ENCODE measurements around the gene LYST. TPM values are rescaled to one million over a fixed set of nuclear protein-coding genes. Genes with fewer than 3 reads are reported as not detected.
"Not testable (repeated sequence)": the region's sequence is repeated elsewhere in the genome, so short reads cannot be mapped to it uniquely, and the experiment has no call there.

LYST gene
- total RNA-seq, 1 experiment from 2014 or later, result 4.5 TPM

DNA sequence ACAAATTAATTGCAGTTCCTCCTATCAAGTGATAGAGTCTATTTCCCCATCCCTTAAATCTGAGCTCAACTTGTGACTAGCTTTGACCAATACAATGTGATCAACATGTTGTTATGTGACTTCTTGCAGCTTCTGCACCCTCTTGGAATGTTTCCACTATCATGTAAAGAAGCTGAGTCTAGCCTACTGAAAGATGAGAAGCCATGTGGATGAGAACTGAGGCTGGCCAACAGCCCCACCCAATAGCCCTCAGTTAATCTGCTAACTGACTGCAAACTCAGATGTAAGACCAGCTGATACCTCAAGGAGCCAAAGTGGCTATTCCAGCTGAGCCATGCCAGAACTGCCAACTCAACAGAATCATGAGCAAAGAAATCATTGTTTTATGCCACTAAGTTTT lies 44.0 kb downstream of the LYST start:
- DNase-seq (ENCODE audit: low read depth), result no peak

- DNase-seq (ENCODE audit: low read depth), result peak; percentile 41
These were observed 45.2 kb downstream of the LYST start for GRCh38 chr1:235821361-235821981.

DNA sequence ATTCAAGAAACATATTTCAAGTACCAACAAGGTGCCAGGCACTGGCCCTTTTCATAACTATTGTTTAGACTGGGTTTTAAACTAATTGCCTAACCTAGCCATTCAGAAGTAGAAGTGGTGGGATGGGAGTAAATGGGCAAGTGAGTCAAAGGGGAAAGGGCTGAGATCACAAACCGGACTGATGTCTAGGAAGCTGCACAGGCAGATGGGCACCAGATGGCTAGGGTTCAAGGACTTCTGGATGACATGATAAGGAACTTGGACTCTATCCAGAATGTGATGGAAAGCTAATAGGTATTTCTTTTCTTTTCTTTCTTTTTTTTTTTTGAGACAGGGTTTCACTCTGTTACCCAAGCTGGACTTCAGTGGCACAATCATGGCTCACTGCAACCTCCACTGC lies 46.6 kb downstream of the LYST start:
- DNase-seq (ENCODE audit: low read depth), result no peak

DNA sequence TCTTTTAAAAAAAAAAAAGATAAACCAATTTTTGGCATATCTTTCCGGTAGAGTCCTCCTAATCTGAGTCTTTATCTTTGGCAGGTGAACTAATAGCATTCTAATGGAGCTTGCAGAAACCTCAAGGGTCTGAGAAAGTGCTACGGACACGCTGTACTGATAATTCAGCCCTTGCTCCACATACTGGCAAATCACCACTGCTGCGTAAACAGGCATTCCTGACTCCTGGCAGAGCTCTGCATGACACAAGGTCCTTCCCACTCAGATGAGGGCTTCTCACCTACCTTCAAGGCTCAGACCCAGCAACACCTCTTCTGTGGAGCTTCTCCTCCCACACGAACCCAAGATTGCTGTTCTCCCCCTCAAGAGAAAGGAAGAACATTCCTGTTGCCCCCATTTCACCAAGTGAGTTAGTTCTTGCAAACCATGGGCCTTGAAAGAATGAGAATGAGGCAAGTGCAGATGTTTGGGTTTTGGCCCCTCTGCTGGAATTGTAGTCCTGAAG lies 48.0 kb downstream of the LYST start:
- DNase-seq (ENCODE audit: low read depth), result no peak

- DNase-seq (ENCODE audit: low read depth), result no peak
These were observed 49.5 kb downstream of the LYST start for GRCh38 chr1:235817101-235817728.

DNA sequence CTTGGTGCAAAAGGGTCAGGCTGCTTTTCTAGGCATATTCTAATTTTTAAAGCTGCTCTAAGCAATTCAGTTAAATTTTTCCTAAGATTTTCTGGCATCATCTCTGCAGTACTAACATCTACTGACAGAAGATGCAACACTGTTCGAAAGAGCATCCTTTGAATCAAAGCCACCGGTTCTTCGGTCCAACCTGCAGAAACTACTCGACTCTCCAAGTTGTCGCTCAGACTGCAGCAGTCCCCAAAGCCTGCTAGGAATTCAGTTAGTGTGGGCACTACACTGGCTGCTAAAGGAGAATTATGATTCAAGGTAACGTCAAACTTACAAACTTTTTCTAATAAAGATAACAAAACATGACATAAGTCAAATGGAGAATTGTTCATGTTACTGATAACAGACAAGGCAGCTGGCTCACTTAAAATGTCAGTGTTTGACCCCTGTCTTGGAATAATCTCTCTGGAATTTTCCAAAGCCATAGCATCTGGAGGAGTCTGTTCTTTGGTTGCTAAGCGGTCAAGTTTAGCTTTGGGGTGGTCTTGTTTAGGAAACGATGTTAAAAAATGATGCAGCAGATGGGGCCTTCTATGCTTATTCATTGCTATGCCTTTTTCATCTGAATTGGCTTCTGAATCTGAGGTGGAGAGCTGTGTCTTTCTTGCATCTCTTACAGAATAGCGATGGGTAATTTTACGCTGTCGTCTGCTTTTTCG lies 56.9 kb downstream of the LYST start:
- DNase-seq (ENCODE audit: low read depth), result peak; percentile 3

- no peak for DNase-seq (ENCODE audit: low read depth)
These were observed 58.5 kb downstream of the LYST start for GRCh38 chr1:235808223-235808622.

- DNase-seq (ENCODE audit: low read depth), result no peak
These were observed 60.6 kb downstream of the LYST start for GRCh38 chr1:235806123-235806522.

DNA sequence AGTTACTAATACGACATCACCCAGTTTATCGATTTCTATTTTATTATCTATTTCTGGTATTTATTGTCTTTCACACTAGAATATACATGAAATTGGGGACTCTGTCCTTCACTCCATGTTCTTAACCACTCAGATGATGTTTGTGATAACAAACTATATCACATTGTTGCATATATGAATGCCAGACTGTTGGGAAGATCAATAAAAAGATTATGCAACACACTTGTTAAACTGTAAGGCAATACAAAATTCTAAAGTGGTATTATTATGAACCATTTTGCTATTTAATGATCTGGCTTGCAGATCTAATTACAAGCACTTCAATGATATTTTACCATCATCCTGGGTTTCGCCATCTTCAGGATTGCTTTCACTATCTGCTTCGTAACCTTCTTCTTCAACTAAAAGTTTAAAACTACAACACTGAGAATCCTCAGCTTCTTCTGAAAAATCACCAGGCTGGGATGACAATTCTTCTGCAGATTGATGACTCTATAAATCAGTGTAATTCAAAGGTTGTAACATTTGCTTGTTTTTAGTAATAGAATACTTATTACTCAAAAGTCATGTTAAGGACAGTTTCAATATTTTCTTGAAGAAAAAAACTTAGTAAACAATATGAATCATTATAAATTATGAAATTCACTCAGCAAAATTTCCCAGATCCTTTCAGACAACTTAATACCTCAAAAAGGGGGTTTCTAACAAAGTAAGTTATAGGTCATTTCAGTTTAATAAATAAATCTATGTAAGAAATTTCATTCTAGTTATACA lies 63.9 kb downstream of the LYST start:
- DNase-seq (ENCODE audit: low read depth), result no peak

DNA sequence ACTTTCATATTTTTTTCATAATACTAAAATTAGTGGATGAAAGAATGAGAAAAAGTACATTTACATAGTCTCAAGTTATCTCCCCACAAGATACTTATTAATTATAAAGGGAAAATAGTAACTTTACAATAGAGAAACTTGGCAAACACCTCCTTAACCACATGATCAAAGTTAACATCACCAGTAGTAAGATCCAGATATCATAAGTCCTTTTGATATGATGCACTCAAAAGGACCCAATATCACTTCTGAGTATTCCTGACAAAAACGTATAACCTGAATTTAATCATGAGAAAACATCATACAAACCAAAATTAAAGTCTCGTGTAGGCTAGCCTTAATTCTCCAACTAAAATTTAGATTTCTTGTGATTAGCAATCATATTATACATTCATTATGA lies 67.4 kb downstream of the LYST start:
- no peak for DNase-seq (ENCODE audit: low read depth)

DNA sequence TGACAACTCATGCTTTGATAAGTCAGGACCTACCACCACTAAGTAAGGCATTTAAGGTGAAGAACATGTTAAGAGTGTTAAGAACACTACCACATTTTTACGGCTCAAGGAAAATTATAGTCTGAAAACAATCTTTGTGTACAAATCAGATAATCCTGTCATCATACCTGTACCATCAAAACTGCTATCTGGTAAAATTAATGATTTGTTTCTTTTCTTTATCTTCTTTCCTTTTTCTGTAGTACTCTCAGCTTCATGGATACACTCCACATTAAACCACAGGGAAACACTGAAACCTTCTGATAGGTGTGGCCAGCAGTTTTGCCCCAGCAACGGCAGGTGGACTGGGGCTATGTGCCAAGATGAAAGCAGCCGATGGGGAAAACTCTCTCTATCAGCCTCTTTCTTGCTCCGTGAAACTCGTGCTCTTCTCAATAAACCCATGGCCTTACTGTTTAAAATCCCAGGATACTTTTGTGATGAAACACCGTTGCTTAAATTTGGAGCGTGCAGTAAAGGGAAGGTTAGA lies 75.1 kb downstream of the LYST start:
- no peak for DNase-seq (ENCODE audit: low read depth)

DNA sequence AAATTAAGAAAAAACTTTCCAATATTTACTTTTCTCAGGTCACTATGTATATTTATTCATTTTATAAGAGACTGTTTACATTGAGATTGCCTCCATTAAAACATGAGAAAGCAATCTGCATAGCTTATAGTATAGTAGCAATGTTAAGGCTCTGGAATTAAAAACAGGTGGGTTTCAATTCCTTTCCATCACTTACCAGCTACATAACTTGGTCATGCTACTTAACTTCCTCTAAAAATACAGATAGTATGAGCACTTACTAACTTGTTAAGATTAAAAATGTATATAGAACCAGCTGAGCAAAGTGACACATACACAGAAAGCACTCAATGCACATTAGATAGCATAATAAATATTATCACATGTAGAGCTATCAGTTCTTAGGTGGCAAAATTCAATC lies 76.6 kb downstream of the LYST start:
- DNase-seq (ENCODE audit: low read depth), result no peak

- not testable (repeated sequence) for DNase-seq (ENCODE audit: low read depth)
These were observed 80.3 kb downstream of the LYST start for GRCh38 chr1:235786227-235786898.

DNA sequence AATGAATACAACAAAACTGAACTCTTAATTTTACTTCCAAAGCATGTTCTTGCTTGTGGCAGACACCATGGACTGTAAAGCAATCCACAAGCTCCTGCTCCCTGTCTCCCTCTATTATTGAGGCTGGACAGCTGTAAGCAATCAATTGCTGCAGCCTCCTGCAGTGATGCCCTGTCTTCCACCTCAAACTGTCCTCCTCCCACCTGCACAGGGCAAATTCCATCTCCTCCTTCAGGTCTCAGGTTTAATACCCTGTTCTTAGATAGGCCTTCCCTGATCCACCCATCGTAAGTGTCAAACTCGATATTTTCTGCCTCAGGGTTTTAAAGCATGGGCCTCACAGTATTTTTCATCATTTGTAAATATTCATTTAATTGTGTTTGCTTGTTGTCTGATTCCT lies 81.8 kb downstream of the LYST start:
- DNase-seq (ENCODE audit: low read depth), result no peak

- DNase-seq (ENCODE audit: low read depth), result peak; percentile 53
These were observed 83.4 kb downstream of the LYST start for GRCh38 chr1:235783148-235783776.

GRCh38 chr1:235782601-235783000 lies 84.1 kb downstream of the LYST start:
- no peak for DNase-seq (ENCODE audit: low read depth)

DNA sequence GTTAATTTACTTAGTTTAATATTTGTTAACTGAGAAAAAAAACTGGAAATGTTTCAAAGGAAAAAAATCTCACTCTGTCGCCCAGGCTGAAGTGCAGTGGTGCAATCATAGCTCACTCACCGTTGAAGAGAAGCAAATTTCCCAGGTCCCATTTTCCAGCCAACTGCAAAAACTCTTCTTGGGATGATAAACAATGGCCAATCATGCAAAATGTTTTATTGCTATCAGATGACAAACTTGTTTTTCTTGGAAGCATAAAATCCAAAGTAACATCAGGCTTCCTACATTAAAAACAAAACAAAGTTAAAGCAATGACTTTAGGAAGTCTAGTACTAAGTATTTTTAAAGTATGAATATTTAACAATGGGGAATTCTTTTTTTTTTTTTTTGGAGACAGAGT lies 84.9 kb downstream of the LYST start:
- DNase-seq (ENCODE audit: low read depth), result no peak

DNA sequence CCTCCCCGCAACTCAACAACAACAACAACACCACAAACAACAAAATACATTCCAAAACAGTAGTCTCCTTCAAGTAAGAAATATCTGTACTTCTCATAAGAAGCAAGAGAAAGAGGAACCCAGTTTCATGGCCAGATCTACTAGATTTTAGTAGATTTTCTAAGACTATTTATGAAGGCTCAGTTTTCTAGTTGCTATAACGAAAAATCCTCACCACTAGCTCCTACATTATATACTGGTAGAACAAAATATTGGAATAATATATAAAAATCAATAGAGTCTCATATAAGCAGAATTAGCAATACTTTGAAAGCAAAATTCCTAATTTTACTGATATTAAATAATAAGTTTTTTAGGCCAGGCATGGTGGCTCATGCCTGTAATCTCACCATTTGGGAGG lies 86.9 kb downstream of the LYST start:
- DNase-seq (ENCODE audit: low read depth), result no peak

GRCh38 chr1:235776396-235776795 lies 90.3 kb downstream of the LYST start:
- DNase-seq (ENCODE audit: low read depth), result no peak

DNA sequence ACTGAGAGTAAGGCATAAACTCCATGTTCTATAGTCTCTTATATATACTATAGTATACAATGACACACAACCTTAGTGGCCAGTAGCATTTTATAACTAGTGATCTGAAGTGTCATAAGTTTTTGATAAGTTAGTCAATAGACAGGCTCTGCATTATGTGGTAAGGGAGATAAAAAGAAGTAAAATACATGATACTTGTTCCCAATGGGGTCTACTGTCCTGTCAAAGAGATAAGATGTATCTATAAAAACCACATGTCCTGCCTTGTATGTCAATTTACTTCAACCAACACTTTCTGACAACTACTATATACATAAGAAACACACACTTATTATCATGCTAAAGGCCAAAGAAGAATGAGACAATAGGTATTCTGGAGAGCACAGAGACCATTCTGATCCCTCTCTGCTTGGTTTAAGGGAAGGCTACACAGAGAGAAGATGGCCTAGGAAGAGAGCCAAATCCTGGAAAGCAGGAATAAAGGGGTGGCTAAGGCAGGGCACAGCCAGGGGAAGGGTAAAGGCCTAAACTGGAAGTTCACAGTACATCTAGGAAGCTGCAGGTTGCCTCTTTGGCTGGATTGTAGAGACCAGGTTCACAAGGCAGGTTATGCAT lies 91.4 kb downstream of the LYST start:
- DNase-seq (ENCODE audit: low read depth), result no peak

Measured in LHCN-M2 (cell line).